Measurements from ENCODE around the gene TMEM187.

DNA sequence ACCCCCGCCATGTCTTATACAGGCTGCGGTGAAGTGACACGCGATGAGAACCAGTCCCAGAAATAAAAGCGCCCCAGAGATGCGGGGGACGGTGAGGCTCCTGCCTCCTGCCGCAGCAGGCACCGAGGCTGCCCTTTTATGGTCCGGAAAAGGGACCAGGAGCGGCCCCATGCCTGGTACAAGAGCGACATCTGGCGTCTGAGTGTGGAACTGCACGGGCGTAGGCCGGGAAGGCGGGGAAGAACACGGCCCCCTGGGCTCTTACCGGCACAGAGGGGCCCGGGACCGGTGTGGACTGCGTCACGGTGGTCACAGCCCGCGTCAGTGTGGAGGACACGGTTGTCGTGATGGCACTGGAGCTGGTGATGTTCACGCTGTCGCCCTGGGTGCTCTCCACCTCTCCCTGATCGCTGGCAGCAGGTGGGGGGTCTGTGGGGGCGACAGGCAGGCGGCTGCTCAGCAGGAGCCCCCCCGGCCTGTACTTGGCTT is 19.2 kb upstream of the TMEM187 start:
- peak; percentile 65 for TF ChIP-seq POLR2A (IDR thresholded peaks at IDR 0.05; ENCODE audit: low read depth, low read length)
- TF ChIP-seq POU2F2 (IDR thresholded peaks at IDR 0.05; ENCODE audit: low read depth, low read length) = no peak
- peak; percentile 56; the same call in 1 of the 2 replicates for TF ChIP-seq POLR2AphosphoS5 (IDR thresholded peaks at IDR 0.05; ENCODE audit: low read depth, low read length)
- no peak for TF ChIP-seq TAF1 (IDR thresholded peaks at IDR 0.05; ENCODE audit: low read depth, low read length)
